Activated naive CD8-positive, alpha-beta T cell treated with anti-CD3 and anti-CD28 coated beads, Interleukin-2, amount 50 U/mL, for 16 hours (primary cell): ENCODE measurements around the gene ISG20.
"Not testable (repeated sequence)": the region's sequence is repeated elsewhere in the genome, so short reads cannot be mapped to it uniquely, and the experiment has no call there.

Experiments used
- DNase-seq: peaks from one replicate; pipeline ENCODE4 v3.0.0-alpha.2; 2020; ENCODE audit warnings: low read depth, low spot score

The ISG20 gene

DNA sequence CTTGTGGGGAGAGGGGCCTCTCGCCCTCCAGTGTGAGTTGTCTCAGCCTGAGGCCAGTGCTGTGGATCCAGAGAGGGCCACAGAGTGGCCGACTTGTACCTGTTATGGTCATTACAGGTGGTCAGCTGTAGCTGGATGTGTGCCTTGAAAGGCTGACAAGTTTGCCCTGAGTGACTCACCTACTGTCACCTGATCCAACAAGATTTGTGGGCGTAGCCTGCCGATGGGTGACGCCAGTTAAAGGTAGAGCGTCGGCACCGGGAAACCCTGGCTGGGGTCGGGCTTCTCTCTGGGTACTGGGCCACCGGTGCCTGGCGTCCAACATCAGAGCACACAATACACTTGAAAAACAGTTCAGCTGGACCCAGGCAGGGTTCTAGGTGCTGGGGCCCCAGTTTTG lies 2.8 kb upstream of the ISG20 start:
- DNase-seq, result peak; percentile 17

GRCh38 chr15:88636654-88637053 lies 2.2 kb upstream of the ISG20 start:
- DNase-seq, result no peak

DNA sequence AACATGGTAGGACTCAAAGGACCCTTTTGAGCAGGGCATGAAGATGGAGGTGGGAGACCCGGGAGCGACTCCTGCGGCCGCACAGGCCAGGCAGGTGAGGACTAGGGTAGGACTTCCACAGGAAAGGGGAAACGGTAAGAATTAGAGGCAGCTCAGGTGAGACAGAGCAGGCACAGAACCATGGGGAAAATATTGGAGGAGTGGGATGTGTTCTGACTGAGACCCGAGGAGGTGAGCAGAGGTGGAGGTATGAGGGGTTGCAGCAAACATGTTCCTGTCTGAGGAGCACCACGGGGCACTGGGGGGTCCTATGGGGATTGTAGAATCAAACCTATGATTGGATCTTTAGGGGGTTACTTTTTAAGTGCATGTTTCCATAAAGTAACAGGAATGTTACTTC lies 1.4 kb upstream of the ISG20 start:
- no peak for DNase-seq

DNA sequence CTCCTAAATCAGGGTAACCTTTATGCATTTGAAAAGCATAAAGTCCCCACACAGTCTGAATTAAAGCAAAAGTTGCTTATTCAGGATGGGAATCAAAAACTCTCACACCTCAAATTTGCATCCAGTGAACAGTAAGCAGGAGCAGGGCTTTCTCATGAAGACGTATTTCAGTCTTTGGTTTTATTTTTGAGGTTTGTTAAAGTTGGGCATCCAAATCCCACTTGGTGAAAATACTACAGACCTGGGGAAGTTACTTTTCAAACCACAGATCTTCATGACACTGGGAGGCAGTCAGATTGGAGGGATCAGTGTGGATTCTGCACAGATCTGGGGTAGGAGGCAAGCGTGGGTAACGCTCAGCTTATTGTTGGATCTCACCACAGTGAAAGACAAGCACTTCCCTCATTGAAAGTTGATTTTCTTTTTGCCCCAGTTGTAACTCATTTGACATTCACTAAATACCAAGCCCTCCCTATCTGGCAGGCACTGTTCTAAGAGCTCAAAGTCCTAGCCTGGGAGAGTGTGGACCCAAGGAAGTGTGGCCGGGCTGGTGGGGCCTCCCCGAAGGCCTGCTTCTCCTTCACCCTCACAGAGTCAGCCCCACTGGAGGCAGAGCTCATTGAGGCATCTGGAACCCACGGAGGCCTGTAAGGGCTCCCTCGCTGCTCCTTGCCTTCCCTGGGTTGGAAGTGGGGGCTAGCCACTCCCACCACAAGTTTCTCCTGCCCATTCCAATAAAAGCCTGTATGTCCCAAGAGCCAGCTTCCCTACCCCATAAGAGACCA lies 783 bp upstream of the ISG20 start:
- no peak for DNase-seq

GRCh38 chr15:88641959-88642452 lies 3.2 kb downstream of the ISG20 start:
- DNase-seq, result no peak

DNA sequence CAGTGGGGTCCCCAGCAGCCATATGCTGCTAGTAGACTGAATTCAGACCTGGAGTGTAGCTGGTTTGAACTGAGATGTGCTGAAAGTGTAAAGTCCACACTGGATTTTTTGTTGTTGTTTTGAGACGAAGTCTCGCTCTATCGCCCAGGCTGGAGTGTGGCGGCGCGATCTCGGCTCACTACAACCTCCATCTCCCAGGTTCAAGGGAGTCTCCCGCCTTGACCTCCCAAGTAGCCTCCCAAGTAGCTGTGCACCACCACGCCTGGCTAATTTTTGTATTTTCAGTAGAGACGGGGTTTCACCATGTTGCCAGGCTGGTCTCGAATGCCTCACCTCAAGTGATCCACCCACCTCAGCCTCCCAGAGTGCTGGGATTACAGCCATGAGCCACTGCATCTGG lies 3.7 kb downstream of the ISG20 start:
- DNase-seq, result not testable (repeated sequence)

- no peak for DNase-seq
These were observed 5.9 kb downstream of the ISG20 start for GRCh38 chr15:88644741-88645140.

- DNase-seq, result no peak
These were observed 6.6 kb downstream of the ISG20 start for GRCh38 chr15:88645171-88646087.

- no peak for DNase-seq
These were observed 7.2 kb downstream of the ISG20 start for GRCh38 chr15:88646088-88646405.

- no peak for DNase-seq
These were observed 8.1 kb downstream of the ISG20 start for GRCh38 chr15:88646951-88647350.

DNA sequence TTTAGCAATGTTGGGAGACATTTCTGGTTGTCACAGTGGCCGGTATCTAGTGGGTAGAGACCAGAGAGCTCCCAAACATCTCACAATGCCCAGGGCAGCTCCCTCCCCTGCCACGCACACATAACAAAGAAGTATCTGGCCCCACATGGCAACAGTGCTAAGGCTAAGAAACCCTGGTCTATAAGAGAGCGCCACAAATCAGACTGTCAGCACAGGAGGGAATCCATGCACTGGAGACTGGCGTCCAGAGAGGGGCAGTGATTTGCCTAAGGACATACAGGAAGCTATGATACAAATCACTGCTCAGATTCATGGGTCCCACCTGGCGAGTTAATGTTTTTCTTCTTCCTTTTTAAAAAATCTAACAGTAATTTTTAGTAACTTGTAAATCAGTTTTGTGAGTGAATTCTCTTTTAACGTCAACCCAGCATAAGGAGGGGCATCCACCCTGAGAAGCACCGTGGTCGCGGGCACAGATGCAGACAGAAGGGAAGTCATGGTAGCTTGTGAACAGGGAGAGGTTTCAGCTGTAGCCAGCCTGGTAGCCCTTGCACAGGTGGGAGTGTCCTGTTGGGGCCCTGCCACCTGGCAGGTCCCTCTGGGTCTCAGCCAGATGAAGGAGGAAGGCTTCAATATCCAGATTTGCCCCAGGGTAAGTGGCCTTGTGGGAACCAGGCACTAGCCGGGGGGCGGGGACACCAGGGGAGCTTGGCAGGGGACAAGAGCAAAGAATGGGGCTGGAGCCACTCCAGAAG lies 8.7 kb downstream of the ISG20 start:
- no peak for DNase-seq

- DNase-seq, result no peak
These were observed 9.8 kb downstream of the ISG20 start for GRCh38 chr15:88648357-88649214.

- peak; percentile 64 for DNase-seq
These were observed 10.5 kb downstream of the ISG20 start for GRCh38 chr15:88649286-88649733.

- no peak for DNase-seq
These were observed 11.1 kb downstream of the ISG20 start for GRCh38 chr15:88649753-88650551.

- no peak for DNase-seq
These were observed 11.7 kb downstream of the ISG20 start for GRCh38 chr15:88650556-88650955.

DNA sequence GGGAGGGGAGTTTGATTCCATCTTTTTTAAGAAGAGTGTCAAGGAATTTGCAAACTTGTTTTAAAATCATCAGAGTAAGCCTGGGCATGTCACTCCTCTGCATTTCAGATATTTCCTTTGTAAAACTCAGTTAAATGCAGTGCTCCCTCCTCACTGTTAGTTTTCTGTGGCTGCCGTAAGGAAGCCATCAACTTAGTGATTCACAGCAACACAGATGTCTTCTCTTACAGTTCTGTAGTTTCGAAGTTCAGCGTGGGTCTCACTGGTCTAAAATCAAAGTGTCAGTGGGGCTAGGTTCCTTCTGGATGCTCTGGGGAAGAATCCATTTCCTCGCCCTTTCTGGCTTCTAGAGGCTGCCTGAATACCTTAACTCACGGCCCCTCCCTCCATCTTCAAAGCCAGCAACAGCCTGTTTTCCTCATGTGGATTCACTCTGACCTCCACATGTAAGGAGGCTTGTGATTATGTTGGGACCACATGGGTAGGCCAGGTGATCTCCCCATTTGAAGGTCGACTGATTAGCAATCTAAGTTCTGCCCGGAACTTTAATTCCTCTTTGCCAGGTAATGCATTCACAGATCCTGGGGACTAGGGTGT lies 12.4 kb downstream of the ISG20 start:
- no peak for DNase-seq

GRCh38 chr15:88651971-88652370 lies 13.2 kb downstream of the ISG20 start:
- DNase-seq, result no peak

GRCh38 chr15:88652456-88653199 lies 13.8 kb downstream of the ISG20 start:
- DNase-seq, result no peak
